Endodermal cell (in vitro differentiated cells): Measurements from ENCODE around the gene HIGD1C. TPM values are rescaled to one million over a fixed set of nuclear protein-coding genes. Genes with fewer than 3 reads are reported as not detected.

ENCODE experiments used
- DNase-seq: peaks from one replicate; pipeline ENCODE4 v3.0.0-alpha.2; 2017
- H3K27ac ChIP-seq: 2 replicates; pipeline ENCODE4 v1.5.1; 2013; ENCODE audit warnings: mild to moderate bottlenecking, low read depth, low read length, moderate library complexity
- H3K27me3 ChIP-seq: 2 replicates; pipeline ENCODE4 v1.6.1; 2013; ENCODE audit warnings: mild to moderate bottlenecking, low read length, moderate library complexity; ENCODE audit not compliant: insufficient read depth, control insufficient read depth, poor library complexity, severe bottlenecking
- H3K36me3 ChIP-seq: 2 replicates; pipeline ENCODE4 v1.7.0; 2013; ENCODE audit warnings: mild to moderate bottlenecking, low read length, moderate library complexity; ENCODE audit not compliant: control insufficient read depth, insufficient read depth
- H3K4me1 ChIP-seq: one replicate; pipeline ENCODE4 v1.7.0; 2013; ENCODE audit warnings: low read length; ENCODE audit not compliant: control insufficient read depth, insufficient read depth
- H3K4me3 ChIP-seq: 2 replicates; pipeline ENCODE4 v1.5.1; 2013; ENCODE audit warnings: mild to moderate bottlenecking, low read length, moderate library complexity
- H3K9ac ChIP-seq: 2 replicates; pipeline ENCODE4 v1.6.1; 2013; ENCODE audit warnings: mild to moderate bottlenecking, low read length, moderate library complexity; ENCODE audit not compliant: poor library complexity, severe bottlenecking; ENCODE audit errors: extremely low read depth
- H3K9me3 ChIP-seq: 2 replicates; pipeline ENCODE4 v1.6.1; 2013; ENCODE audit warnings: mild to moderate bottlenecking, low read length, moderate library complexity; ENCODE audit not compliant: control insufficient read depth
- H3K27ac Mint-ChIP-seq: 2 replicates; pipeline ENCODE4 v1.8.0; 2020; ENCODE audit warnings: mixed read lengths
- H3K27me3 Mint-ChIP-seq: 2 replicates; pipeline ENCODE4 v1.8.0; 2021; ENCODE audit warnings: mild to moderate bottlenecking, mixed read lengths; ENCODE audit not compliant: insufficient read depth
- H3K36me3 Mint-ChIP-seq: 2 replicates; pipeline ENCODE4 v1.8.0; 2020; ENCODE audit warnings: low read depth, mixed read lengths
- H3K4me1 Mint-ChIP-seq: 2 replicates; pipeline ENCODE4 v1.8.0; 2020; ENCODE audit warnings: mixed read lengths
- H3K4me3 Mint-ChIP-seq: 2 replicates; pipeline ENCODE4 v1.8.0; 2020; ENCODE audit warnings: mild to moderate bottlenecking, moderate library complexity, mixed read lengths
- H3K9me3 Mint-ChIP-seq: 2 replicates; pipeline ENCODE4 v1.8.0; 2020; ENCODE audit warnings: mild to moderate bottlenecking, mixed read lengths
- CTCF ChIP-seq: fragments of 200-600 bp; sonication (generic); conservative IDR thresholded peaks from 2 replicates; pipeline ENCODE4 v1.5.0; 2021; ENCODE audit warnings: antibody characterized with exemption, mild to moderate bottlenecking
- WGBS, 2 experiments: methylation state at CpG; one replicate each; pipeline versions ENCODE4 v1.1.5 to v1.1.7; 2013; ENCODE audit warnings: missing lambda C conversion rate in 2 of 2, mixed read lengths in 1 of 2; ENCODE audit not compliant: insufficient coverage in 1 of 2, insufficient read length in 1 of 2; 5-methylcytosine and 5-hydroxymethylcytosine counted together
- total RNA-seq, 2 donors: library from RNA; stranded (reverse); fragmentation: NEBNext Ultra II Directional in 1 of 2; extraction: Animal tissue kit (Norgen Biotek cat#: 25700) in 1 of 2; gene quantifications; 2 replicates in 1 of 2; 3 replicates in 1 of 2; pipeline ENCODE4 v1.2.1, GENCODE V29; 2021

Gene HIGD1C
- total RNA-seq, 2 donors from 2014 or later: not detected

DNA sequence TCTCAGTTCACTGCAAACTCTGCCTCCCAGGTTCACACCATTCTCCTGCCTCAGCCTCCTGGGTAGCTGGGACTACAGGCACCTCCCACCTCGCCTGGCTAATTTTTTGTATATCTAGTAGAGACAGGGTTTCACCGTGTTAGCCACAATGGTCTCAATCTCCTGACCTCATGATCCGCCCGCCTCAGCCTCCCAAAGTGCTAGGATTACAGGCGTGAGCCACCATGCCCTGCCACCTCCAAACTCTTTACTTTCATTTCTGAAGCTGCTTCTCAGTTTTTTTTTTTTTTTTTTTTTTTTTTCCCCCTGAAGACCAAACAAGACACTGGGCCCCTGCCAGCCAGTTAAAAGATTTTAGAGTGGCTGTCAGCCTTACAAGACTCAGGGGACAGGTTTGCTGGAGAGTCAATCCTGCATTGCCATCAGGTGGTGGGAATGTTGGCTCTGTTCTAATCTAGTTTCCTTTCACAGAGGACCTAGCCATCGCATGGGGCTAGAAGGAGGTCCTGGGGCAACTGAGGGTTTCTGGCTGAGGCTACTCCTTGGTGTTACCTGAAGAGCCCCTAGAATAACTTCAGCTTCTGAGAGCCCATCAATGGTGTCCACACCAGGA is 37.4 kb upstream of the HIGD1C start:
- WGBS, 2 experiments: 61 to 88% methylated on average over 5 to 6 of the region's 6 CpGs
- H3K4me1 ChIP-seq: peaks cover 3% of the 10 kb centered on the region
- no peak overlapping the region for H3K4me3 Mint-ChIP-seq
- peaks cover 92% of the 10 kb centered on the region for H3K9me3 ChIP-seq
- no peak overlapping the region for H3K27ac Mint-ChIP-seq
- H3K27me3 Mint-ChIP-seq: no peaks in the 10 kb centered on the region
- DNase-seq: no peak
- H3K27ac ChIP-seq: no peak overlapping the region
- H3K27me3 ChIP-seq: no peaks in the 10 kb centered on the region
- TF ChIP-seq CTCF: no peak
- no peaks in the 10 kb centered on the region for H3K36me3 ChIP-seq
- peaks cover 26% of the 10 kb centered on the region for H3K36me3 Mint-ChIP-seq
- H3K4me1 Mint-ChIP-seq: peaks cover 3% of the 10 kb centered on the region
- H3K4me3 ChIP-seq: peak overlapping the region; percentile 29
- no peak overlapping the region for H3K9ac ChIP-seq
- H3K9me3 Mint-ChIP-seq: peaks cover 89% of the 10 kb centered on the region

DNA sequence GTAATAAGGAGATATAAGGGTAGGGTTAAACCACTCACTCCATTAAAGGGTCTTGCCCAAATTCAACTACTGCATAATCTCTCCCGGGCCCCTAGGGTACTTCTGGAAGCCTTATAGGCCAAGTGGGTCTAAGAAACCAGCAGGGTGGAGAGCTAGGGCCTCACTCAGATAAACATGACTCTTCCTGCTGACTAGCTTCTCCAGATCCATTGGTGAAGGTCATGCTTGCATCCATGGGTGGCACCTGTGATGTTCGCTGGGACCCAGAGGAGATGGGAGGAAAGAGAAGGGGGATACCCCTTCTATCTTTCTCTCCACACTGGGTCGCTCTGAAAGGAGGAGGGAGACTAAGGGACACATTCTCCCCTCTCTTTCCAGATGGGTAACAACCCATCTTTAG is 36.1 kb upstream of the HIGD1C start:
- Histone ChIP-seq H3K9me3 (peaks cover 90% of the 10 kb centered on the region), H3K9ac (no peak overlapping the region), H3K27me3 (no peaks in the 10 kb centered on the region), H3K27ac (no peak overlapping the region), H3K36me3 (no peaks in the 10 kb centered on the region), H3K4me1 (no peaks in the 10 kb centered on the region), H3K4me3 (no peak overlapping the region)
- H3K27me3 Mint-ChIP-seq: no peaks in the 10 kb centered on the region
- no peak overlapping the region for H3K4me3 Mint-ChIP-seq
- peaks cover 81% of the 10 kb centered on the region for H3K9me3 Mint-ChIP-seq
- DNase-seq: no peak
- peaks cover 22% of the 10 kb centered on the region for H3K36me3 Mint-ChIP-seq
- no peak overlapping the region for H3K27ac Mint-ChIP-seq
- TF ChIP-seq CTCF: no peak
- no peaks in the 10 kb centered on the region for H3K4me1 Mint-ChIP-seq
- 94% methylated on average over 3 of the region's 3 CpGs; no CpG with 5 or more reads in 1 of the 2 experiments for WGBS, 2 experiments

GRCh38 chr12:50918584-50919316 is 33.6 kb upstream of the HIGD1C start:
- no peaks in the 10 kb centered on the region for H3K4me1 ChIP-seq
- peaks cover 11% of the 10 kb centered on the region for H3K4me1 Mint-ChIP-seq
- no peak for DNase-seq
- H3K9ac ChIP-seq: no peak overlapping the region
- H3K9me3 Mint-ChIP-seq: peaks cover 57% of the 10 kb centered on the region
- WGBS, 2 experiments: 85 to 100% methylated on average over 1 to 5 of the region's 5 CpGs
- H3K27me3 Mint-ChIP-seq: no peaks in the 10 kb centered on the region
- no peaks in the 10 kb centered on the region for H3K27me3 ChIP-seq
- H3K27ac Mint-ChIP-seq: no peak overlapping the region
- peaks cover 12% of the 10 kb centered on the region for H3K36me3 Mint-ChIP-seq
- peaks cover 66% of the 10 kb centered on the region for H3K9me3 ChIP-seq
- no peaks in the 10 kb centered on the region for H3K36me3 ChIP-seq
- H3K27ac ChIP-seq: no peak overlapping the region
- no peak overlapping the region for H3K4me3 Mint-ChIP-seq
- TF ChIP-seq CTCF: no peak
- H3K4me3 ChIP-seq: peak overlapping the region; percentile 40
